ENCODE measurements around the gene PLEKHD1. TPM values are rescaled to one million over a fixed set of nuclear protein-coding genes. Genes with fewer than 3 reads are reported as not detected.

The PLEKHD1 gene
- total RNA-seq, 4 donors from 2014 or later = not detected

GRCh38 chr14:69543341-69544115 lies 59.0 kb downstream of the PLEKHD1 start:
- no peaks in the 10 kb centered on the region for H3K36me3 ChIP-seq
- H3K4me1 ChIP-seq = peaks cover 0 to 7% (median 3%) of the 10 kb centered on the region in 4 donors
- no peak overlapping the region for H3K27ac ChIP-seq
- DNase-seq (ENCODE audit: low spot score in 2 of 2) = peak in 1 of 2 donors; percentile 45
- no peaks in the 10 kb centered on the region for H3K9me3 ChIP-seq
- TF ChIP-seq CTCF (IDR thresholded peaks at IDR 0.05) = no peak
- TF ChIP-seq EP300 (IDR thresholded peaks at IDR 0.05) = peak in 1 of 2 donors; percentile 17
- no peak for TF ChIP-seq POLR2A (IDR thresholded peaks at IDR 0.05)
- H3K4me3 ChIP-seq = no peak overlapping the region
- peaks cover 0 to 12% of the 10 kb centered on the region in 2 donors for H3K27me3 ChIP-seq
- 54 to 55% methylated on average over 12 of the region's 12 CpGs for WGBS, 2 donors

GRCh38 chr14:69547701-69548348 lies 63.3 kb downstream of the PLEKHD1 start:
- Histone ChIP-seq H3K4me3 (no peak overlapping the region), H3K27me3 (peaks cover 0 to 27% of the 10 kb centered on the region in 2 donors), H3K27ac (no peak overlapping the region), H3K9me3 (no peaks in the 10 kb centered on the region), H3K4me1 (peaks cover 0 to 7% (median 3%) of the 10 kb centered on the region in 4 donors), H3K36me3 (no peaks in the 10 kb centered on the region)
- TF ChIP-seq CTCF (IDR thresholded peaks at IDR 0.05) = peak in 3 of 5 experiments; percentile 11 to 27 (median 12)
- no peak for TF ChIP-seq EP300 (IDR thresholded peaks at IDR 0.05)
- TF ChIP-seq POLR2A (IDR thresholded peaks at IDR 0.05) = no peak
- no peak for DNase-seq (ENCODE audit: low spot score in 2 of 2)
- 2 to 12% methylated on average over 27 to 43 of the region's 46 CpGs for WGBS, 2 donors

GRCh38 chr14:69548566-69548965 lies 64.0 kb downstream of the PLEKHD1 start:
- Histone ChIP-seq H3K4me1 (peaks cover 0 to 7% (median 3%) of the 10 kb centered on the region in 4 donors), H3K27me3 (peaks cover 0 to 27% of the 10 kb centered on the region in 2 donors), H3K4me3 (no peak overlapping the region), H3K9me3 (no peaks in the 10 kb centered on the region), H3K27ac (no peak overlapping the region), H3K36me3 (no peaks in the 10 kb centered on the region)
- TF ChIP-seq EP300 (IDR thresholded peaks at IDR 0.05) = no peak
- TF ChIP-seq POLR2A (IDR thresholded peaks at IDR 0.05) = no peak
- no peak for TF ChIP-seq CTCF (IDR thresholded peaks at IDR 0.05)
- DNase-seq (ENCODE audit: low spot score in 2 of 2) = no peak
- 83 to 84% methylated on average over 8 of the region's 8 CpGs for WGBS, 2 donors

GRCh38 chr14:69551511-69551910 lies 67.0 kb downstream of the PLEKHD1 start:
- peaks cover 0 to 35% of the 10 kb centered on the region in 2 donors for H3K27me3 ChIP-seq
- DNase-seq (ENCODE audit: low spot score in 2 of 2) = no peak

More at GRCh38 chr14:69551511-69551910, 67.0 kb downstream of the PLEKHD1 start:
- H3K9me3 ChIP-seq = no peaks in the 10 kb centered on the region
- no peak overlapping the region for H3K4me3 ChIP-seq
- H3K27ac ChIP-seq = no peak overlapping the region
- TF ChIP-seq CTCF (IDR thresholded peaks at IDR 0.05) = no peak
- no peak for TF ChIP-seq POLR2A (IDR thresholded peaks at IDR 0.05)
- H3K36me3 ChIP-seq = no peaks in the 10 kb centered on the region
- peaks cover 0 to 7% (median 3%) of the 10 kb centered on the region in 4 donors for H3K4me1 ChIP-seq
- 75 to 80% methylated on average over 2 of the region's 2 CpGs for WGBS, 2 donors
